A673 (cell line): Measurements from ENCODE around the gene F7. TPM values are rescaled to one million over a fixed set of nuclear protein-coding genes. Genes with fewer than 3 reads are reported as not detected.

Experiments
- BruUV-seq: library from RNA; stranded (reverse); fragments of 400-500 nt; replicated peaks from 2 replicates; lab custom pipeline; 2021; lab: Mats Ljungman, UMichigan
- CTCF ChIA-PET: fragments of 300-600 bp; sonication (Branson Sonifier 250); formaldehyde crosslinking; loops from one replicate; lab custom pipeline; 2022; ENCODE audit warnings: antibody characterized with exemption; lab: Charles Lee
- POLR2A ChIA-PET: fragments of 300-600 bp; sonication (Branson Sonifier 250); formaldehyde crosslinking; loops from one replicate; lab custom pipeline; 2022; ENCODE audit warnings: antibody characterized with exemption; ENCODE audit not compliant: low non-redundant PET; lab: Charles Lee
- DNase-seq: peaks from one replicate; pipeline ENCODE4 v3.0.0-alpha.2; 2015; ENCODE audit warnings: low spot score
- H3K27ac ChIP-seq: fragments of 200-600 bp; sonication (generic); 2 replicates; pipeline ENCODE4 v1.5.1; 2016; ENCODE audit warnings: mixed run types, low read depth, mild to moderate bottlenecking, mixed read lengths, antibody characterized with exemption, low read length; ENCODE audit not compliant: poor library complexity, severe bottlenecking
- H3K27me3 ChIP-seq: fragments of 200-600 bp; sonication (generic); replicated peaks from 2 replicates; pipeline ENCODE4 v1.6.1; 2017; ENCODE audit warnings: mixed run types, low read depth, mild to moderate bottlenecking, mixed read lengths, antibody characterized with exemption, low read length; ENCODE audit not compliant: insufficient read depth, poor library complexity
- H3K36me3 ChIP-seq: fragments of 200-600 bp; sonication (generic); 2 replicates; pipeline ENCODE4 v1.6.1; 2016; ENCODE audit warnings: mixed run types, mild to moderate bottlenecking, mixed read lengths, antibody characterized with exemption, low read length; ENCODE audit not compliant: insufficient read depth, poor library complexity, severe bottlenecking
- H3K4me1 ChIP-seq: fragments of 200-600 bp; sonication (generic); 2 replicates; pipeline ENCODE4 v1.6.1; 2017; ENCODE audit warnings: mixed run types, mild to moderate bottlenecking, mixed read lengths, antibody characterized with exemption, low read length; ENCODE audit not compliant: insufficient read depth, poor library complexity, severe bottlenecking
- H3K4me3 ChIP-seq: fragments of 200-600 bp; sonication (generic); 2 replicates; pipeline ENCODE4 v1.5.1; 2016; ENCODE audit warnings: low read depth, mixed run types, mild to moderate bottlenecking, mixed read lengths, low read length; ENCODE audit not compliant: poor library complexity, severe bottlenecking
- H3K9me3 ChIP-seq: fragments of 200-600 bp; sonication (generic); 2 replicates; pipeline ENCODE4 v1.6.1; 2016; ENCODE audit warnings: mixed run types, low read depth, mild to moderate bottlenecking, mixed read lengths, antibody characterized with exemption, low read length; ENCODE audit not compliant: poor library complexity, severe bottlenecking
- EZH2 ChIP-seq: fragments of 200-600 bp; sonication (generic); IDR thresholded peaks from 2 replicates; pipeline ENCODE4 v1.6.1; 2017; ENCODE audit warnings: borderline replicate concordance, low read depth, mild to moderate bottlenecking, mixed read lengths, antibody characterized with exemption, low read length; ENCODE audit not compliant: poor library complexity, severe bottlenecking
- intact Hi-C: fragments of 100-400 bp; cut with micrococcal nuclease; formaldehyde crosslinking; loops from one replicate; pipeline ENCODE4 v1.10.0; 2022; ENCODE audit not compliant: unreplicated experiment
- total RNA-seq: library from RNA; stranded (reverse); gene quantifications from 2 replicates; pipeline ENCODE4 v1.2.3, GENCODE V29; 2021
- TF ChIP-seq, protein P1 (sequence below): fragments of 300-800, 200-600 bp; sonication (generic); conservative IDR thresholded peaks from 2 replicates; pipeline ENCODE4 v1.5.1; 2017; ENCODE audit warnings: low read depth, mild to moderate bottlenecking, antibody characterized with exemption, low read length, moderate library complexity, mixed read lengths

The F7 gene
- total RNA-seq, 1 experiment from 2014 or later, result not detected

DNA sequence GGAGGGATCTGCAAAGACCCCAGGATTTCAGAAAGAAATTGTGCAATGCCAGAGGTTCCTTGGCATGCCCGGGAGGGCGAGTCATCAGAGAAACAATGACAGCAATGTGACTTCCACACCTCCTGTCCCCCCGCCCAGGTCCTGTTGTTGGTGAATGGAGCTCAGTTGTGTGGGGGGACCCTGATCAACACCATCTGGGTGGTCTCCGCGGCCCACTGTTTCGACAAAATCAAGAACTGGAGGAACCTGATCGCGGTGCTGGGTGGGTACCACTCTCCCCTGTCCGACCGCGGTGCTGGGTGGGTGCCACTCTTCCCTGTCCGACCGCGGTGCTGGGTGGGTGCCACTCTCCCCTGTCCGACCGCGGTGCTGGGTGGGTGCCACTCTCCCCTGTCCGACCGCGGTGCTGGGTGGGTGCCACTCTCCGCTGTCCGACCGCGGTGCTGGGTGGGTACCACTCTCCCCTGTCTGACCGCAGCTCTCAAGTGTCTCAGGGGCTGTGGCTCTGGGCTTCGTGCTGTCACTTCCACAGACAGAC, 11.8 kb downstream of the F7 start:
- ChIA-PET CTCF (no interaction called here), POLR2A (no interaction called here)
- BruUV-seq, result no TSS peak
- TF ChIP-seq, protein P1, sequence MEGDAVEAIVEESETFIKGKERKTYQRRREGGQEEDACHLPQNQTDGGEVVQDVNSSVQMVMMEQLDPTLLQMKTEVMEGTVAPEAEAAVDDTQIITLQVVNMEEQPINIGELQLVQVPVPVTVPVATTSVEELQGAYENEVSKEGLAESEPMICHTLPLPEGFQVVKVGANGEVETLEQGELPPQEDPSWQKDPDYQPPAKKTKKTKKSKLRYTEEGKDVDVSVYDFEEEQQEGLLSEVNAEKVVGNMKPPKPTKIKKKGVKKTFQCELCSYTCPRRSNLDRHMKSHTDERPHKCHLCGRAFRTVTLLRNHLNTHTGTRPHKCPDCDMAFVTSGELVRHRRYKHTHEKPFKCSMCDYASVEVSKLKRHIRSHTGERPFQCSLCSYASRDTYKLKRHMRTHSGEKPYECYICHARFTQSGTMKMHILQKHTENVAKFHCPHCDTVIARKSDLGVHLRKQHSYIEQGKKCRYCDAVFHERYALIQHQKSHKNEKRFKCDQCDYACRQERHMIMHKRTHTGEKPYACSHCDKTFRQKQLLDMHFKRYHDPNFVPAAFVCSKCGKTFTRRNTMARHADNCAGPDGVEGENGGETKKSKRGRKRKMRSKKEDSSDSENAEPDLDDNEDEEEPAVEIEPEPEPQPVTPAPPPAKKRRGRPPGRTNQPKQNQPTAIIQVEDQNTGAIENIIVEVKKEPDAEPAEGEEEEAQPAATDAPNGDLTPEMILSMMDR, result no peak
- TF ChIP-seq EZH2, result no peak
- Histone ChIP-seq H3K27me3 (no peaks in the 10 kb centered on the region), H3K4me3 (no peak overlapping the region), H3K27ac (no peak overlapping the region), H3K4me1 (no peaks in the 10 kb centered on the region), H3K9me3 (no peaks in the 10 kb centered on the region), H3K36me3 (no peaks in the 10 kb centered on the region)
- DNase-seq, result no peak
- intact Hi-C loops, result no loop called here

DNA sequence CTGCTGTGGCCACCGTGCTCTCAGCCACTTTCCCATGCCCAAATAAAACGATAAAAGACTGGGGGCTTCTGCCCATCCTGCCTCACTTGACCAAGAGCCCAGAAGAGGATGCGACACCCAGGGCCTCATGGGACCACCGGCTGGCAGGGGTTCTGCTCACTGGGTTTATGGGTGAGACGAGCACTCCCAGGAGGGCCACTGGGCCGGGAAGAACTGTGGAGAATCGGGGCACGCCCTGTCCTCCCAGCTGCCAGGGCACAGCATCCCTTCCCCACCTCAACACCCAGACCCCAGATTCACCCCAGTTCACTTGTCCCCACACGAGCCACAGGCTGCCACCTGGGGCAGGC, 12.3 kb downstream of the F7 start:
- intact Hi-C loops, result no loop called here
- Histone ChIP-seq H3K4me3 (no peak overlapping the region), H3K36me3 (no peaks in the 10 kb centered on the region), H3K9me3 (no peaks in the 10 kb centered on the region), H3K27me3 (no peaks in the 10 kb centered on the region), H3K4me1 (no peaks in the 10 kb centered on the region), H3K27ac (no peak overlapping the region)
- POLR2A ChIA-PET, result no interaction called here
- CTCF ChIA-PET, result no interaction called here
- DNase-seq, result no peak
- no peak for TF ChIP-seq EZH2
- TF ChIP-seq, protein P1, result no peak
- no TSS peak for BruUV-seq

DNA sequence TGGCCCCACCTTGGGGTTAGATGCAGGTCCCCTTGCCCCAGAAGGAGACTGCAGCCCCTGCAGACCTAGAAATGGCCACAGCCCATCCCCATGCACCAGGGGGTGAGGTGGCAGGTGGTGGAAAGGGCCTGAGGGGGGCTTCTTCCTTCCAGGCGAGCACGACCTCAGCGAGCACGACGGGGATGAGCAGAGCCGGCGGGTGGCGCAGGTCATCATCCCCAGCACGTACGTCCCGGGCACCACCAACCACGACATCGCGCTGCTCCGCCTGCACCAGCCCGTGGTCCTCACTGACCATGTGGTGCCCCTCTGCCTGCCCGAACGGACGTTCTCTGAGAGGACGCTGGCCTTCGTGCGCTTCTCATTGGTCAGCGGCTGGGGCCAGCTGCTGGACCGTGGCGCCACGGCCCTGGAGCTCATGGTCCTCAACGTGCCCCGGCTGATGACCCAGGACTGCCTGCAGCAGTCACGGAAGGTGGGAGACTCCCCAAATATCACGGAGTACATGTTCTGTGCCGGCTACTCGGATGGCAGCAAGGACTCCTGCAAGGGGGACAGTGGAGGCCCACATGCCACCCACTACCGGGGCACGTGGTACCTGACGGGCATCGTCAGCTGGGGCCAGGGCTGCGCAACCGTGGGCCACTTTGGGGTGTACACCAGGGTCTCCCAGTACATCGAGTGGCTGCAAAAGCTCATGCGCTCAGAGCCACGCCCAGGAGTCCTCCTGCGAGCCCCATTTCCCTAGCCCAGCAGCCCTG, 12.8 kb downstream of the F7 start:
- no peaks in the 10 kb centered on the region for H3K27me3 ChIP-seq
- TF ChIP-seq, protein P1, result no peak
- no peak for TF ChIP-seq EZH2
- H3K4me1 ChIP-seq, result no peaks in the 10 kb centered on the region
- DNase-seq, result no peak
- no peaks in the 10 kb centered on the region for H3K36me3 ChIP-seq
- no peak overlapping the region for H3K4me3 ChIP-seq
- intact Hi-C loops, result no loop called here
- H3K9me3 ChIP-seq, result no peaks in the 10 kb centered on the region
- BruUV-seq, result no TSS peak
- ChIA-PET POLR2A (no interaction called here), CTCF (no interaction called here)
- no peak overlapping the region for H3K27ac ChIP-seq
